ENCODE measurements around the gene ADPRS. TPM values are rescaled to one million over a fixed set of nuclear protein-coding genes. Genes with fewer than 3 reads are reported as not detected.

Gene ADPRS
- total RNA-seq, 2 donors from 2014 or later = 30.4 to 33.0 TPM

GRCh38 chr1:36126005-36126716 is 37.5 kb downstream of the ADPRS start:
- H3K4me1 ChIP-seq = no peaks in the 10 kb centered on the region
- H3K27me3 ChIP-seq = peaks cover 24% of the 10 kb centered on the region
- no peaks in the 10 kb centered on the region for H3K36me3 ChIP-seq
- DNase-seq = no peak
- no peak for TF ChIP-seq CTCF (IDR thresholded peaks at IDR 0.05)
- no peak overlapping the region for H3K4me3 ChIP-seq
- H3K27ac ChIP-seq = no peak overlapping the region
- intact Hi-C loops (cut with DNase I) = no loop called here
- no peak overlapping the region for H3K9ac ChIP-seq (ENCODE audit: low read depth in 2 of 2, low read length in 2 of 2)
- H3K9me3 ChIP-seq = no peaks in the 10 kb centered on the region

DNA sequence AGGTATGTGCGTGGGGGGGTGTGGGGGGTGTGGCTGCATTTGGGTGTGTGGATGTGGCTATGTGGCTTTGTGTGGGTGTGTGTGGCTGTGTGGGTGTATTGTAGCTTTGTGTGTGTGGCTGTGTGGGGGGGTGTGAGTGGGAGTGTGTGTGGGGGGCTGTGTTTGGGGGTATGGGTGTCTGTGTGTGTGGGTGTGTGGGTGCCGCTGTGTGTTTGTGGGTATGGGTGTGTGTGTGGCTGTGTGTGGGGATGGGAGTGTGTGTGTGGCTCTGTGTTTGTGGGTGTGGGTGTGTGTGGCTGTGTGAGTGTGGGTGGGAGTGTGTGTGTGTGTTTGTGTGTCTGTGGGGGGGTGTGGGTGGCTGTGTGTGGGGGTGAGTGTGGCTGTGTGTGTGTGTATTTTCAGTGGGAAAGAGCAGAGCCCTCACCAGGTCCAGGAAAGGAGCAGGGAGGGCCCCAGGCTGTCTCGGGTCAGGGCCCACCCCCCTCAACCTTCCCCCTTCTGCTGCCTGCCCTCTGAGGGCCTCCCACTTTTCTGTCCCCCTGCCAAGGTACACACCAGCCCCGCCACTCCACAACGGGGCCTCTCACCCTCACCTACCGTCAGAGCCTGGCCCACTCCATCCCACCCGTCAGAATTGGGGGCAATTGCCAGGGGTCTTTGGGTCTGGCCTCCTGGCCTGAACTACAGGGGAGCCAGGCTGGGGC is 38.3 kb downstream of the ADPRS start:
- Histone ChIP-seq H3K27ac (no peak overlapping the region), H3K4me3 (no peak overlapping the region), H3K4me1 (no peaks in the 10 kb centered on the region), H3K9me3 (no peaks in the 10 kb centered on the region), H3K36me3 (no peaks in the 10 kb centered on the region), H3K9ac (ENCODE audit: low read depth in 2 of 2, low read length in 2 of 2) (no peak overlapping the region), H3K27me3 (peaks cover 24% of the 10 kb centered on the region)
- intact Hi-C loops (cut with DNase I) = no loop called here
- DNase-seq = no peak
- TF ChIP-seq CTCF (IDR thresholded peaks at IDR 0.05) = no peak

GRCh38 chr1:36128126-36128904 is 39.6 kb downstream of the ADPRS start:
- Histone ChIP-seq H3K4me1 (no peaks in the 10 kb centered on the region), H3K9me3 (no peaks in the 10 kb centered on the region), H3K27ac (no peak overlapping the region), H3K27me3 (peaks cover 24% of the 10 kb centered on the region), H3K9ac (ENCODE audit: low read depth in 2 of 2, low read length in 2 of 2) (no peak overlapping the region), H3K4me3 (no peak overlapping the region), H3K36me3 (no peaks in the 10 kb centered on the region)
- TF ChIP-seq CTCF (IDR thresholded peaks at IDR 0.05) = no peak
- intact Hi-C loops (cut with DNase I) = no loop called here
- DNase-seq = no peak

DNA sequence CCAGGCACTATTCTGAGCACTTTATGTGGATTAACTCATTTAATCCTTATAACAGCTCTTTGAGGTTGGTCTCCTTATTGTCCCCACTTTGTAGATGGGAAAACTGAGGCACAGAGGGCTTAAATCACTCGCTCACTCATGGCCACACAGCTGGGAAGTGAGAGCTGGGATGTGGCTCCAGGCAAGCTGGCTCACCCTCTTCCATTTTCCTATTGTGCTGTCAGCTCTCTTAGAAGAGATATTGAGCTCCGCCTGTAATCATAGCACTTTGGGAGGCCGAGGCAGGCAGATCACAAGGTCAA is 40.2 kb downstream of the ADPRS start:
- H3K36me3 ChIP-seq = no peaks in the 10 kb centered on the region
- H3K4me1 ChIP-seq = no peaks in the 10 kb centered on the region
- no peak overlapping the region for H3K27ac ChIP-seq
- intact Hi-C loops (cut with DNase I) = no loop called here
- TF ChIP-seq CTCF (IDR thresholded peaks at IDR 0.05) = no peak
- no peak overlapping the region for H3K9ac ChIP-seq (ENCODE audit: low read depth in 2 of 2, low read length in 2 of 2)
- peaks cover 20% of the 10 kb centered on the region for H3K27me3 ChIP-seq
- no peak for DNase-seq
- H3K9me3 ChIP-seq = no peaks in the 10 kb centered on the region
- no peak overlapping the region for H3K4me3 ChIP-seq

GRCh38 chr1:36132029-36132428 is 43.3 kb downstream of the ADPRS start:
- Histone ChIP-seq H3K4me1 (no peaks in the 10 kb centered on the region), H3K27me3 (no peaks in the 10 kb centered on the region), H3K4me3 (no peak overlapping the region), H3K36me3 (no peaks in the 10 kb centered on the region), H3K9ac (ENCODE audit: low read depth in 2 of 2, low read length in 2 of 2) (no peak overlapping the region), H3K9me3 (no peaks in the 10 kb centered on the region), H3K27ac (no peak overlapping the region)
- intact Hi-C loops (cut with DNase I) = loop anchor here (5.0 kb wide), 1 partner anchor 35 kb away; no protein-coding TSS in a partner anchor
- TF ChIP-seq CTCF (IDR thresholded peaks at IDR 0.05) = no peak
- DNase-seq = no peak

Measured in colonic mucosa (tissue), 4 donors.